PFSK-1 (cell line): Measurements from ENCODE around the gene BEND7.

Source experiments
- FOXP2 ChIP-seq: optimal IDR thresholded peaks from 2 replicates; pipeline ENCODE3; 2011; ENCODE audit warnings: borderline replicate concordance, control low read depth, inconsistent platforms; ENCODE audit not compliant: insufficient read depth; ENCODE audit errors: extremely low read length, extremely low read depth
- POLR2AphosphoS5 ChIP-seq: IDR thresholded peaks from 2 replicates; pipeline ENCODE4 v1.6.1; 2012; ENCODE audit warnings: low read depth, mild to moderate bottlenecking, control low read depth, low read length, moderate library complexity
- SIN3A ChIP-seq: IDR thresholded peaks from 2 replicates; pipeline ENCODE4 v1.6.1; 2012; ENCODE audit warnings: mild to moderate bottlenecking, low read length, moderate library complexity, borderline replicate concordance; ENCODE audit not compliant: insufficient read depth
- TAF1 ChIP-seq: IDR thresholded peaks from 2 replicates; pipeline ENCODE4 v1.6.1; 2012; ENCODE audit warnings: low read length, control low read depth, borderline replicate concordance; ENCODE audit not compliant: insufficient read depth
- TF ChIP-seq, protein P1 (sequence below), 2 experiments: IDR thresholded peaks; 2 replicates each; pipeline versions ENCODE4 v1.6.1 to v1.8.0; 2011 to 2012; ENCODE audit warnings: low read depth in 2 of 2, low read length in 2 of 2, control low read depth in 1 of 2, inconsistent platforms in 1 of 2, mild to moderate bottlenecking in 1 of 2, moderate library complexity in 1 of 2; ENCODE audit not compliant: insufficient read depth in 1 of 2

BEND7 gene

DNA sequence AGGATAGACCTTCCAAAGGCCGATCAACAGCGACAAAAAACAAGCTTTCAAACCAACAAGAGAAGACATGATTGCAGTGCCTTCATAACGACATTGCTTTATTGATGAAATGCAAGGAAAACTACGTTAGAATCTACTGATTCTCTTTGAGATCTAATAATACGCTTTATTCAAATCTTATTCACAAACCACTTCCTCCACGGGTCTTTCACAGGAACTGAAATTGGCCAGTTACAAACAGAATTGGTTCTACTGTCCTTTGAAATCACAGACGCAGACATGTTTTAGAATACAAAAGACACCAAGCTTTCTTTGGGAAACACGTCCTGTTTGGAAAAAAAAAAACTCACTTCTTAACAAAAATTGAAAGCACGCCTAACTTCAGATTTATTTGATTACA lies 106.0 kb downstream of the BEND7 start:
- TF ChIP-seq SIN3A (no peak), POLR2AphosphoS5 (no peak), TAF1 (no peak), FOXP2 (no peak)
- TF ChIP-seq, protein P1, sequence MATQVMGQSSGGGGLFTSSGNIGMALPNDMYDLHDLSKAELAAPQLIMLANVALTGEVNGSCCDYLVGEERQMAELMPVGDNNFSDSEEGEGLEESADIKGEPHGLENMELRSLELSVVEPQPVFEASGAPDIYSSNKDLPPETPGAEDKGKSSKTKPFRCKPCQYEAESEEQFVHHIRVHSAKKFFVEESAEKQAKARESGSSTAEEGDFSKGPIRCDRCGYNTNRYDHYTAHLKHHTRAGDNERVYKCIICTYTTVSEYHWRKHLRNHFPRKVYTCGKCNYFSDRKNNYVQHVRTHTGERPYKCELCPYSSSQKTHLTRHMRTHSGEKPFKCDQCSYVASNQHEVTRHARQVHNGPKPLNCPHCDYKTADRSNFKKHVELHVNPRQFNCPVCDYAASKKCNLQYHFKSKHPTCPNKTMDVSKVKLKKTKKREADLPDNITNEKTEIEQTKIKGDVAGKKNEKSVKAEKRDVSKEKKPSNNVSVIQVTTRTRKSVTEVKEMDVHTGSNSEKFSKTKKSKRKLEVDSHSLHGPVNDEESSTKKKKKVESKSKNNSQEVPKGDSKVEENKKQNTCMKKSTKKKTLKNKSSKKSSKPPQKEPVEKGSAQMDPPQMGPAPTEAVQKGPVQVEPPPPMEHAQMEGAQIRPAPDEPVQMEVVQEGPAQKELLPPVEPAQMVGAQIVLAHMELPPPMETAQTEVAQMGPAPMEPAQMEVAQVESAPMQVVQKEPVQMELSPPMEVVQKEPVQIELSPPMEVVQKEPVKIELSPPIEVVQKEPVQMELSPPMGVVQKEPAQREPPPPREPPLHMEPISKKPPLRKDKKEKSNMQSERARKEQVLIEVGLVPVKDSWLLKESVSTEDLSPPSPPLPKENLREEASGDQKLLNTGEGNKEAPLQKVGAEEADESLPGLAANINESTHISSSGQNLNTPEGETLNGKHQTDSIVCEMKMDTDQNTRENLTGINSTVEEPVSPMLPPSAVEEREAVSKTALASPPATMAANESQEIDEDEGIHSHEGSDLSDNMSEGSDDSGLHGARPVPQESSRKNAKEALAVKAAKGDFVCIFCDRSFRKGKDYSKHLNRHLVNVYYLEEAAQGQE (IDR thresholded peaks at IDR 0.05; ENCODE audit: insufficient read depth in 1 of 2, low read depth in 2 of 2, low read length in 2 of 2), result no peak

DNA sequence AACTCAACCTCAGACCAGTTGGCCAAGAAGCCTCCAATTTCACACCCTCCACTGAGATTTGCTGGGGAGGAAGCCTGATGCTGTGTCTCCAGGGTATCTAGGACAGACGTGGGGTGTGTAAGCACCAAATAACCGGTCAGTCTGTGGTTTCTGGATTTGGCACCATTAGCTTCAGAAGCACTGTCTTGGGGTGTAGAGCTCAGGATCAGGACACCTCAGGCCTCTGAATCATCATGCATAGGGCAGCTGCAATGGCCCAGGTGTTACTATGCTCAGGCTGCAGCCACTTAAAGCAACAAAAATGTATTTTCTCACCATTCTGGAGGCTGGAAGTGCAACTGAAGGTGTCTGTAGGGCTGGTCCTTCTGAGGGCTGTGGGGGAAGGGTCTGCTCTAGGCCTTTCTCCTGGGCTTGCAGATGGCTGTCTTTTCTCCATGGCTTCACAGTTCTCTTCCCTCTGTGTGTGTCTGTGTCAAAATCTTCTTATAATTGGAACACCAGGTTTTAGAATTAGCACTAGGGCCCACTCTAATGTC lies 107.4 kb downstream of the BEND7 start:
- TF ChIP-seq, protein P1 (IDR thresholded peaks at IDR 0.05; ENCODE audit: insufficient read depth in 1 of 2, low read depth in 2 of 2, low read length in 2 of 2), result no peak
- TF ChIP-seq SIN3A, result no peak
- TF ChIP-seq FOXP2, result no peak
- TF ChIP-seq POLR2AphosphoS5, result no peak
- no peak for TF ChIP-seq TAF1

DNA sequence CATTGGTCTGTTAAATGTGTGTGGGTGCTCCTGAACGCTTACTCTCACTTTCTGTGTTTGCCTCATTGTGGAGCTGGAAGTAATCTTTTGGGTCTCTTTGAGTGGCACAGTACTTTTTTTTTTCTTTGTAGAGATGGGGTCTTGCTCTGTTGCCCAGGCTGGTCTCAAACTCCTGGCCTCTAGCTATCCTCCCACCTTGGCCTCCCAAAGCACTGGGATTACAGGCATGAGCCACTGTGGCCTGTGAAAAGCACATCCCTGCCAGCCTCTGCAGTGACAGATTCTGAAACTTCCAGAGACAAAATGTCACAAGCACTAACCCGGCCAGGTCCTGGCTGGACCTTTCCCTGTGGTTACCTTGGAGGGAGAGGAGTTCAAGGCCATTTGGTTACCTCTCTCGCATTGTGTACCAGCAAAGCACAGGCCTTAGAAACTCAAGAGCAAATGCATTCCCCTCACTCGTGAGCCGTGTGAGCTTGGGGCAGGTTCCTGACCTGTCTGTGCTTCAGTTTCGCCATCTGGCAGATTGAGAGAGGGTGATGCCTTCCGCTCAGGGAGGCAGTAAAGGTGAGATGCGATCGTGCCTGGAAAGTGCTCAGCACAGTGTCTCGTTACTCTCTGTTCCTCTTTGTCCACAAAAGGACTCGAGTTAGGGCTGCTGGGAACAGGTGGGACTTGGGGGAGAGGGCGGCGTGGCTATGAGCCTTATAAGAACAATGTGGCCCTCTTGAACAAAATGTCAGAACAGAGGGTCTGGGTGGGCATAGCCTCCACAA lies 108.1 kb downstream of the BEND7 start:
- TF ChIP-seq POLR2AphosphoS5, result no peak
- TF ChIP-seq SIN3A, result no peak
- no peak for TF ChIP-seq FOXP2
- TF ChIP-seq, protein P1 (IDR thresholded peaks at IDR 0.05; ENCODE audit: insufficient read depth in 1 of 2, low read depth in 2 of 2, low read length in 2 of 2), result no peak
- TF ChIP-seq TAF1, result no peak

DNA sequence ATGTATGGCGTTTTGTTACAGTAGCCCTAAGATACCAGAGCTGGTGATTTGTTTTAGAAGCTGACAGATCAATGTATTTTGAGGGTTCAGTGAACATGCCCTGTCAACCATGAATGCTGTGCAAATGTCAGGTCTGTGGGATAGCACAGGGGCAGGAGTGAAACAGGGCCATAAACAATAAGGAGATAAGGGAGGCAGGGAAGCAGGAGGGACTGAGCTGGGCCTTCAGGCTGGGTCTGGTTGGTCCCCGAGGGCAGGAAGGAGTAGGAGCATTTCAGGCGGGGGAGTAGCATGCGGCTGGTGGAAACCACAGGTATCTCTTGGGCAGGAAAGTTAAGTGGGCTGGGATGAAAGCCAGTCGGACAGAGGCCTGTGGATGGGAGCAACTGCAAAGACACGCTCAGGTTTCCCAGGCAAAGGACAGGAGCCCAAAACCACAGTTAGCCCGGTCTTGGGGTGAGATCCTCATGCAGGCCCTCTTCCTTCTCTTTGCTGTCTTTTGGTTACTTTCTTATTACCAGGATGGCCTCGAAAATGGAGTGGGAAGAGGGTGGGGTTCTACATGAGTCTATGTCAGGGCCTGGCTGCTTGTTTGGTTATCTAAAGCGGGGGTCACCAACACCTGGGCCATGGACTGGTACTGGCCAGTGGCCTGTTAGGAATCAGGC lies 111.2 kb downstream of the BEND7 start:
- TF ChIP-seq, protein P1 (IDR thresholded peaks at IDR 0.05; ENCODE audit: insufficient read depth in 1 of 2, low read depth in 2 of 2, low read length in 2 of 2), result no peak

DNA sequence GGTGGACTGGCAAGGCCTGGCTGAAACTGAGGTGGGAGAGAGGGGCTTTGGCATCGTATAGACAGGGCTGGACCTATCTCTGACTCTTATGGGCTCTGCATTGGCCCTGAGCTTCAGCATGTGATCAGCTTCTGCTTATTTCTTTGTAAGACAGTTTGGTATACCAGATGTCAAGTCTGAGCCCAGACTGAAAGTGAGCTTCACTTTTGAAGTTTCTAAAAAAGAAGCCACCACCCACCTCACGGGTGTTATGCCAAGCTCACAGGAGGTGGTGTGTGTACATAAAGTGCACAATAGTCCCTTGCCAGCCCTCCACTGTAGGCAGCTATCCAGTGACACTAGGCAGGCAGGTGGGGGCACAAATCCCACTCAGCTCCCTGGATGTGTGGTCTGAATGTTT lies 112.1 kb downstream of the BEND7 start:
- TF ChIP-seq SIN3A, result no peak
- TF ChIP-seq FOXP2, result no peak
- no peak for TF ChIP-seq TAF1
- TF ChIP-seq, protein P1 (IDR thresholded peaks at IDR 0.05; ENCODE audit: insufficient read depth in 1 of 2, low read depth in 2 of 2, low read length in 2 of 2), result no peak
- TF ChIP-seq POLR2AphosphoS5, result no peak
